Peyer's patch (tissue), 4 donors: ENCODE data around the gene RCCD1. TPM values are rescaled to one million over a fixed set of nuclear protein-coding genes. Genes with fewer than 3 reads are reported as not detected.

Source experiments
- DNase-seq, 3 donors: peaks; one replicate each; pipeline ENCODE4 v3.0.0-alpha.2; 2017 to 2019
- H3K27ac ChIP-seq, 4 donors: fragments of 200-600 bp; sonication (generic); one replicate each; pipeline ENCODE4 v1.5.1; 2016 to 2019
- H3K27me3 ChIP-seq, 2 donors: fragments of 200-600 bp; sonication (generic); one replicate each; pipeline ENCODE4 v1.5.1; 2019
- H3K36me3 ChIP-seq, 3 donors: fragments of 200-600 bp; sonication (generic); one replicate each; pipeline ENCODE4 v1.5.1; 2016 to 2019
- H3K4me1 ChIP-seq, 4 donors: fragments of 200-600 bp; sonication (generic); one replicate each; pipeline ENCODE4 v1.5.1; 2016 to 2019
- H3K4me3 ChIP-seq, 4 donors: fragments of 200-600 bp; sonication (generic); 1 replicate in 3 of 4; 2 replicates in 1 of 4; pipeline ENCODE4 v1.5.1; 2016 to 2019; ENCODE audit warnings: mild to moderate bottlenecking in 1 of 4
- H3K9me3 ChIP-seq, 4 donors: fragments of 200-600 bp; sonication (generic); one replicate each; pipeline ENCODE4 v1.5.1; 2016 to 2019; ENCODE audit warnings: mild to moderate bottlenecking in 1 of 4
- POLR2A ChIP-seq, 2 donors: fragments of 450-650 bp; IDR thresholded peaks; one replicate each; pipeline ENCODE4 v1.5.1; 2017; ENCODE audit warnings: antibody characterized with exemption in 2 of 2, mild to moderate bottlenecking in 2 of 2, moderate library complexity in 2 of 2
- total RNA-seq, 4 donors: library from RNA; depleted of rRNA; stranded (reverse); fragments of >200 nt; gene quantifications; one replicate each; pipeline ENCODE4 v1.1.0, GENCODE V29; 2016
- TF ChIP-seq, protein P1 (sequence below), 6 experiments: fragments of 450-650 bp in 4 of 6; fragments of 200-600 bp in 2 of 6; sonication (generic) in 1 of 6; IDR thresholded peaks; one replicate each; pipeline ENCODE4 v1.5.1; 2017 to 2019; ENCODE audit warnings: antibody characterized with exemption in 6 of 6, mild to moderate bottlenecking in 3 of 6, moderate library complexity in 1 of 6

Gene RCCD1, protein sequence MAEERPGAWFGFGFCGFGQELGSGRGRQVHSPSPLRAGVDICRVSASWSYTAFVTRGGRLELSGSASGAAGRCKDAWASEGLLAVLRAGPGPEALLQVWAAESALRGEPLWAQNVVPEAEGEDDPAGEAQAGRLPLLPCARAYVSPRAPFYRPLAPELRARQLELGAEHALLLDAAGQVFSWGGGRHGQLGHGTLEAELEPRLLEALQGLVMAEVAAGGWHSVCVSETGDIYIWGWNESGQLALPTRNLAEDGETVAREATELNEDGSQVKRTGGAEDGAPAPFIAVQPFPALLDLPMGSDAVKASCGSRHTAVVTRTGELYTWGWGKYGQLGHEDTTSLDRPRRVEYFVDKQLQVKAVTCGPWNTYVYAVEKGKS
- 10 to 100 TPM; 10.2 to 23.1 (median 20.1) TPM for total RNA-seq

DNA sequence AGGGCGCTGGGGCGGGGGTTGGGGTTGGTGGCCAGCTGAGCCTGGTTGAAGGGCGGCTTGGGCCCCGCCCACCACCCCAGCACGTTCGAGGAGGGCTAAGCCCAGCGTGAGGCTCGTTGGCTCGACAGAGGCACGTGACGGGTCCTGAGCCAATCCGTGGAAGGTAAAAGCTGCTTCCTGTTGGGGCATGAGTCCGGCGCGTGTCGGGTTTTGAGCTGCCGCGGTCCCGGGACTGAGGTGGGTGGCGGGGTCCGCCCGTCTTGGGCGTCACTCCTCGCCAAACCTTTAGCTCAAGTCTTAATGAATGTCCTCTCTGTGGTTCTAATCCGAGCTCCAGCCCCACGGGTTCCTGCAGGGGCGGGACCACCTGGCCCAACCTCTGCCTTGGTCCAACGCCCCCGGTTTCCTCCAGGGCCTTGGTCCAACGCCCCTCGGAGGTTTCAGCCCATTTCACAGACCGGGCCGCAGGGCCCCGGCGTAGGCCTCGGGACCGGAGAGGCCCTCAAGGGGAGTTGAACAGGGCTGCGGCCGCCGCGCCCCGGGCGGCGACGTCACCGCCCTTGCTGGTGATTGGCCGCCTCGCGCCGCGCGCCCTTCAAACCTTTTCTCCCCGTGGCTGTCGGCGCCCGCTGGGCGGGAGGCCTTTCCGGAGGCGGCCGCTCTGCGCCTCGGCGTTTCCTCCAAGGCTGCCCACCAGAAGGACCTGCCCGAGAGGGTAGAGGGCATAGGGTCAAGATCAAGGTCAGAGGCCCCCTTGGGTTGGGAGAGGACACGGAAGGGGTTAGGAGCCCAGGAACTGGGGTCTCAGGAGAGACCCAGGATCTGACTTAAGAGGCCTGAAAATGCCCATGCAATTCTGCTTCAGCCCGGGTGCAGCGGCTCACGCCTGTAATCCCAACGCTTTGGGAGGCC lies at the start of gene RCCD1:
RCCD1 (plus strand) TSS at position 173 of the 912 bp plus-strand sequence. CDS start 1,851 bp downstream, outside the sequence.
- Histone ChIP-seq H3K4me3 (peak within 1 kb of the TSS; percentile 70 to 89 (median 82)), H3K27ac (peak within 1 kb of the TSS; percentile 90 to 99 (median 94)), H3K36me3 (peaks cover 0 to 42% (median 0%) of the 10 kb centered on the region in 3 donors), H3K27me3 (no peaks in the 10 kb centered on the region), H3K4me1 (peaks cover 0 to 23% (median 16%) of the 10 kb centered on the region in 4 donors), H3K9me3 (no peaks in the 10 kb centered on the region)
- TF ChIP-seq, protein P1, sequence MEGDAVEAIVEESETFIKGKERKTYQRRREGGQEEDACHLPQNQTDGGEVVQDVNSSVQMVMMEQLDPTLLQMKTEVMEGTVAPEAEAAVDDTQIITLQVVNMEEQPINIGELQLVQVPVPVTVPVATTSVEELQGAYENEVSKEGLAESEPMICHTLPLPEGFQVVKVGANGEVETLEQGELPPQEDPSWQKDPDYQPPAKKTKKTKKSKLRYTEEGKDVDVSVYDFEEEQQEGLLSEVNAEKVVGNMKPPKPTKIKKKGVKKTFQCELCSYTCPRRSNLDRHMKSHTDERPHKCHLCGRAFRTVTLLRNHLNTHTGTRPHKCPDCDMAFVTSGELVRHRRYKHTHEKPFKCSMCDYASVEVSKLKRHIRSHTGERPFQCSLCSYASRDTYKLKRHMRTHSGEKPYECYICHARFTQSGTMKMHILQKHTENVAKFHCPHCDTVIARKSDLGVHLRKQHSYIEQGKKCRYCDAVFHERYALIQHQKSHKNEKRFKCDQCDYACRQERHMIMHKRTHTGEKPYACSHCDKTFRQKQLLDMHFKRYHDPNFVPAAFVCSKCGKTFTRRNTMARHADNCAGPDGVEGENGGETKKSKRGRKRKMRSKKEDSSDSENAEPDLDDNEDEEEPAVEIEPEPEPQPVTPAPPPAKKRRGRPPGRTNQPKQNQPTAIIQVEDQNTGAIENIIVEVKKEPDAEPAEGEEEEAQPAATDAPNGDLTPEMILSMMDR (IDR thresholded peaks at IDR 0.05), result no peak
- TF ChIP-seq POLR2A (IDR thresholded peaks at IDR 0.05), result peak; percentile 47 to 60
- peak; percentile 94 to 98 (median 96) for DNase-seq

- H3K4me1 ChIP-seq, result peaks cover 0 to 15% (median 10%) of the 10 kb centered on the region in 4 donors
- no peak for DNase-seq
- H3K9me3 ChIP-seq, result no peaks in the 10 kb centered on the region
- no peak overlapping the region for H3K4me3 ChIP-seq
- peaks cover 0 to 54% (median 0%) of the 10 kb centered on the region in 3 donors for H3K36me3 ChIP-seq
- no peaks in the 10 kb centered on the region for H3K27me3 ChIP-seq
- no peak overlapping the region for H3K27ac ChIP-seq
- TF ChIP-seq POLR2A (IDR thresholded peaks at IDR 0.05), result no peak
- TF ChIP-seq, protein P1 (IDR thresholded peaks at IDR 0.05), result no peak
Observed at GRCh38 chr15:90905306-90906180, 49.1 kb upstream of the RCCD1 start.

GRCh38 chr15:90906181-90906849 lies 48.4 kb upstream of the RCCD1 start:
- TF ChIP-seq, protein P1 (IDR thresholded peaks at IDR 0.05), result no peak
- no peak for TF ChIP-seq POLR2A (IDR thresholded peaks at IDR 0.05)
- DNase-seq, result no peak
- no peak overlapping the region for H3K4me3 ChIP-seq
- no peaks in the 10 kb centered on the region for H3K9me3 ChIP-seq
- H3K27ac ChIP-seq, result no peak overlapping the region
- no peaks in the 10 kb centered on the region for H3K27me3 ChIP-seq
- H3K36me3 ChIP-seq, result peaks cover 0 to 62% (median 0%) of the 10 kb centered on the region in 3 donors
- peaks cover 0 to 15% (median 10%) of the 10 kb centered on the region in 4 donors for H3K4me1 ChIP-seq

GRCh38 chr15:90907051-90907660 lies 47.5 kb upstream of the RCCD1 start:
- TF ChIP-seq, protein P1 (IDR thresholded peaks at IDR 0.05), result no peak
- no peak for TF ChIP-seq POLR2A (IDR thresholded peaks at IDR 0.05)
- H3K27ac ChIP-seq, result no peak overlapping the region
- peaks cover 0 to 9% (median 7%) of the 10 kb centered on the region in 4 donors for H3K4me1 ChIP-seq
- no peak for DNase-seq
- H3K9me3 ChIP-seq, result no peaks in the 10 kb centered on the region
- peaks cover 0 to 70% (median 0%) of the 10 kb centered on the region in 3 donors for H3K36me3 ChIP-seq
- H3K4me3 ChIP-seq, result no peak overlapping the region
- no peaks in the 10 kb centered on the region for H3K27me3 ChIP-seq
